Measurements from ENCODE around the gene HDAC2. TPM values are rescaled to one million over a fixed set of nuclear protein-coding genes. Genes with fewer than 3 reads are reported as not detected.

HDAC2 gene
- total RNA-seq, 1 experiment from 2014 or later = 66.1 TPM

DNA sequence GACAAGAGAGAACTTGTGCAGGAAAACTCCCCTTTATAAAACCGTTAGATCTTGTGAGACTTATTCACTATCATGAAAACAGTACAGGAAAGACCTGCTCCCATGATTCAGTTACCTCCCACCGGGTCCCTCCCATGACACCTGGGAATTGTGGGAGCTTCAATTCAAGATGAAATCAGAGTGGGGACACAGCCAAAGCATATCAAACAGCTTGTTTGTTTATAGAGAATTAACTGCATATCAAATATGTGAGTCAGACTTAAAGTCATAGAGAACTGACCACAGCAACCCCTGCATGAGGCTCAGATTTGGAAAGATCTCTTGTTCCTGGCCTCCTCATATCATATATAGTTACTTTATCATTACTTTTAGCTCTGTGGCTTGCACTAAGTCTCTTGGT, 29.1 kb upstream of the HDAC2 start:
- TF ChIP-seq EZH2phosphoT487 (IDR thresholded peaks at IDR 0.05; ENCODE audit: borderline replicate concordance, low read length) (no peak), EZH2 (IDR thresholded peaks at IDR 0.05; ENCODE audit: low read length, unreplicated experiment) (no peak)
- TF ChIP-seq, protein P1, sequence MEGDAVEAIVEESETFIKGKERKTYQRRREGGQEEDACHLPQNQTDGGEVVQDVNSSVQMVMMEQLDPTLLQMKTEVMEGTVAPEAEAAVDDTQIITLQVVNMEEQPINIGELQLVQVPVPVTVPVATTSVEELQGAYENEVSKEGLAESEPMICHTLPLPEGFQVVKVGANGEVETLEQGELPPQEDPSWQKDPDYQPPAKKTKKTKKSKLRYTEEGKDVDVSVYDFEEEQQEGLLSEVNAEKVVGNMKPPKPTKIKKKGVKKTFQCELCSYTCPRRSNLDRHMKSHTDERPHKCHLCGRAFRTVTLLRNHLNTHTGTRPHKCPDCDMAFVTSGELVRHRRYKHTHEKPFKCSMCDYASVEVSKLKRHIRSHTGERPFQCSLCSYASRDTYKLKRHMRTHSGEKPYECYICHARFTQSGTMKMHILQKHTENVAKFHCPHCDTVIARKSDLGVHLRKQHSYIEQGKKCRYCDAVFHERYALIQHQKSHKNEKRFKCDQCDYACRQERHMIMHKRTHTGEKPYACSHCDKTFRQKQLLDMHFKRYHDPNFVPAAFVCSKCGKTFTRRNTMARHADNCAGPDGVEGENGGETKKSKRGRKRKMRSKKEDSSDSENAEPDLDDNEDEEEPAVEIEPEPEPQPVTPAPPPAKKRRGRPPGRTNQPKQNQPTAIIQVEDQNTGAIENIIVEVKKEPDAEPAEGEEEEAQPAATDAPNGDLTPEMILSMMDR (conservative IDR thresholded peaks at IDR 0.05; ENCODE audit: low read depth, low read length) = no peak
- no peak overlapping the region for H3K4me3 ChIP-seq (ENCODE audit: low read length)
- no peaks in the 10 kb centered on the region for H3K27me3 ChIP-seq (ENCODE audit: low read length)
- 0 out of 2 replicates have a peak, but pooled peaks cover 7% of the 10 kb centered on the region for H3K79me2 ChIP-seq (ENCODE audit: low read length)
- CTCF ChIA-PET = interaction anchor here (0.6 kb wide), 1 partner anchor 91 kb away, joined by 3 read pairs; no protein-coding TSS in a partner anchor
- POLR2A ChIA-PET (ENCODE audit: unreplicated experiment) = no interaction called here
- H3K9ac ChIP-seq (ENCODE audit: low read length) = no peak overlapping the region
- no peaks in the 10 kb centered on the region for H3F3A ChIP-seq (ENCODE audit: low read length, unreplicated experiment)
- H3K4me1 ChIP-seq (ENCODE audit: insufficient read depth, low read length) = peaks cover 65% of the 10 kb centered on the region
- DNase-seq = peak; percentile 86
- H3K9me2 ChIP-seq (replicated peaks; ENCODE audit: low read length) = no peaks in the 10 kb centered on the region
- no peaks in the 10 kb centered on the region for H3K9me3 ChIP-seq (ENCODE audit: low read length)
- peak; percentile 44 for ATAC-seq
- no TSS peak for BruUV-seq (replicated peaks)
- H4K20me1 ChIP-seq (ENCODE audit: low read length) = no peaks in the 10 kb centered on the region
- H3K4me2 ChIP-seq (ENCODE audit: low read length) = peak overlapping the region; percentile 32; the same call in 1 of the 2 replicates
- H3K27ac ChIP-seq (ENCODE audit: low read length) = peak overlapping the region; percentile 40
- no peaks in the 10 kb centered on the region for H3K36me3 ChIP-seq (ENCODE audit: low read depth, low read length)
- H2AFZ ChIP-seq (ENCODE audit: low read length) = no peak overlapping the region
- intact Hi-C loops (cut with micrococcal nuclease) = no loop called here

DNA sequence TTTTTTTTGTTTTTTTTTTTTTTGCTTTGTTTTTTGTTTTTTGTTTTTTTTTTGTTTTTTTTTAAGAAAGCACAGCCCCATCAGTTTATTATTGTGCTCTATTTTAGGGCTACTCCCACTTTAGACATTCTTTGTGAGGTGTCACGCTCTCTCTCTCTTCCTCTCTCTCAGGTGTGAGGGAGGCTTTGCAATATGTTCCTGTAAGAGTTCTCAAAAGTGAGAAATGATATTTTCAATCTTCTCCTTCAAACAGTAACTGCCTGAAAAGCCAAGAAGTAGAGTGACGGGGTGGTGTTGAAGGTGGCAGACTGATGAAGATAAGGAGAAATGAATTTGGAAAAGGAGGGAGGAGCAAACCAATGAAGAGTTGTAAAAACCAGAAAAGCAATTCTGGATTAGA, 28.3 kb upstream of the HDAC2 start:
- Histone ChIP-seq H3F3A (ENCODE audit: low read length, unreplicated experiment) (no peaks in the 10 kb centered on the region), H3K27ac (ENCODE audit: low read length) (no peak overlapping the region), H3K27me3 (ENCODE audit: low read length) (no peaks in the 10 kb centered on the region), H3K36me3 (ENCODE audit: low read depth, low read length) (no peaks in the 10 kb centered on the region), H3K4me3 (ENCODE audit: low read length) (no peak overlapping the region), H3K9me3 (ENCODE audit: low read length) (no peaks in the 10 kb centered on the region), H2AFZ (ENCODE audit: low read length) (no peak overlapping the region), H3K4me1 (ENCODE audit: insufficient read depth, low read length) (peaks cover 67% of the 10 kb centered on the region), H3K9me2 (replicated peaks; ENCODE audit: low read length) (no peaks in the 10 kb centered on the region), H4K20me1 (ENCODE audit: low read length) (no peaks in the 10 kb centered on the region), H3K4me2 (ENCODE audit: low read length) (no peak overlapping the region), H3K9ac (ENCODE audit: low read length) (no peak overlapping the region), H3K79me2 (ENCODE audit: low read length) (0 out of 2 replicates have a peak, but pooled peaks cover 7% of the 10 kb centered on the region)
- CTCF ChIA-PET = no interaction called here
- ATAC-seq = no peak
- intact Hi-C loops (cut with micrococcal nuclease) = loop anchor here (5.0 to 10.0 kb wide), 3 partner anchors 88 to 1896 kb away; no protein-coding TSS in a partner anchor
- no peak for DNase-seq
- TF ChIP-seq, protein P1 (conservative IDR thresholded peaks at IDR 0.05; ENCODE audit: low read depth, low read length) = no peak
- no peak for TF ChIP-seq EZH2 (IDR thresholded peaks at IDR 0.05; ENCODE audit: low read length, unreplicated experiment)
- TF ChIP-seq EZH2phosphoT487 (IDR thresholded peaks at IDR 0.05; ENCODE audit: borderline replicate concordance, low read length) = no peak
- BruUV-seq (replicated peaks) = no TSS peak
- POLR2A ChIA-PET (ENCODE audit: unreplicated experiment) = no interaction called here

DNA sequence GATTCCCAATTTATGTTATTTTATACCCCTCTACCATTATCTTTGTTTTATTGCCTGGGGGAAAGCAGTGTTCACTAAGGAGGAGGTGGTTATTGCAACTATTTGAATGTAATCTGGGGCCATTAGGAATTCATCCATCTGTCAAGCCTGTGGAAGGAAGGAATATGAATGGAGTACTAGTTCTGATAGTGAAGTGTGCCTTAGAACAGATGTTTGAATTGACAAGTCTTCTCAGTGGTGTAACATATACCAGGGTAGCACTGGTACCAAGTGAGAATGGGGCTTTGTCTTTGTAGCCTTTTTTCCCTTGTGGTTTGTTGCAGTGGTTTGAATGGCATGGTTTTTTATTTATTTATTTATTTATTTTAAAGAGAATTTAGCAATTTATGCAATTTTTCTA, 27.9 kb upstream of the HDAC2 start:
- intact Hi-C loops (cut with micrococcal nuclease) = loop anchor here (5.0 to 10.0 kb wide), 3 partner anchors 88 to 1896 kb away; no protein-coding TSS in a partner anchor
- DNase-seq (no peak), ATAC-seq (no peak)
- Histone ChIP-seq H3K4me1 (ENCODE audit: insufficient read depth, low read length) (peaks cover 67% of the 10 kb centered on the region), H3K9me2 (replicated peaks; ENCODE audit: low read length) (no peaks in the 10 kb centered on the region), H3F3A (ENCODE audit: low read length, unreplicated experiment) (no peaks in the 10 kb centered on the region), H4K20me1 (ENCODE audit: low read length) (no peaks in the 10 kb centered on the region), H2AFZ (ENCODE audit: low read length) (no peak overlapping the region), H3K4me3 (ENCODE audit: low read length) (no peak overlapping the region), H3K36me3 (ENCODE audit: low read depth, low read length) (no peaks in the 10 kb centered on the region), H3K9ac (ENCODE audit: low read length) (no peak overlapping the region), H3K79me2 (ENCODE audit: low read length) (0 out of 2 replicates have a peak, but pooled peaks cover 7% of the 10 kb centered on the region), H3K27ac (ENCODE audit: low read length) (no peak overlapping the region), H3K27me3 (ENCODE audit: low read length) (no peaks in the 10 kb centered on the region), H3K4me2 (ENCODE audit: low read length) (no peak overlapping the region), H3K9me3 (ENCODE audit: low read length) (no peaks in the 10 kb centered on the region)
- TF ChIP-seq EZH2 (IDR thresholded peaks at IDR 0.05; ENCODE audit: low read length, unreplicated experiment) = no peak
- TF ChIP-seq, protein P1 (conservative IDR thresholded peaks at IDR 0.05; ENCODE audit: low read depth, low read length) = no peak
- TF ChIP-seq EZH2phosphoT487 (IDR thresholded peaks at IDR 0.05; ENCODE audit: borderline replicate concordance, low read length) = no peak
- no TSS peak for BruUV-seq (replicated peaks)
- ChIA-PET CTCF (no interaction called here), POLR2A (ENCODE audit: unreplicated experiment) (no interaction called here)

Data from PC-3 (cell line).